ENCODE measurements around the gene BCL2. TPM values are rescaled to one million over a fixed set of nuclear protein-coding genes. Genes with fewer than 3 reads are reported as not detected.

Gene BCL2
- total RNA-seq, 1 experiment from 2014 or later: 1.5 TPM

DNA sequence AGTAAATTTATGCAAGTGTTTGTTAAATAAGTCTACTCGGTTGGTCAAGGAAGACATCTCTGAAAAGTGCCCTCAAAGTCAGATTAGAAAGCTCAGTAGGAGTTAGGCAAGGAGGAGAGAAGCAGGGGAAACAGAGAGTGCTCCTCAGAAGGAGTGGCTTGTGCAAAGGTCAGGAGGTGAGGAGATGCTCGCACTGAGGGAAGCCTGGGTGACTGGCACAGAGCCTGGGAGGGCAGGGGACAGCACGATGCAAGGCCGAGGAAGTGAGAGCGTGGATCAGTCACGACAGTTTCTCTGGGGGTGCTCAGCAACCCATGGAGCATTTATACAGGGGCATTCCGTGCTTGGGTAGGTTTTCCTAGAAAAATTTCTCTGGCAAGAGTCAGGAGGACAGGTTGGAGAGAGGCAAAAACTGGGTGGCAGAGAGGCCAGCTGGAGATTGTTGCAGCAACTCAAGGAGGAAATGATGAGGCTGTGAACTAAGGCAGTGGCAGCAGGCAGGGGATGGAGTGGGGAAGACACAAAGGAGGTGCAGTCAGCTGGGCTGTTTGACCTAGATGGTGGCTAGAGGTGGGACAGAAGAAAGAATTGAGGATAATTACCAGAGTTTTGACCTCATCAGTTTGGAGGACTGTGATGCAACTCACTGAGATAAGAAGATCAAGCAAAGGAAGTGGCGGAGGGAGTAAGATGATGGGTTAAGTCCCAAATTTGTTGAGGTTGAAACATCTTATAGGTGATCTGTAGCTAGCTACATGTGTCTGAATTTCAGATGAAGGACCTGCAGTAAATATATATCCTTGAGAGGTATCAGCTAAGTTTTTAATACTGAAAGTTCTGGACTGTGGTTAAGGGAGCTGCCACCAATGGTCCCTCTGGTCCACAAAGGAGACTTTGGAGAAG is 52.4 kb downstream of the BCL2 start:
- ChIA-PET POLR2A (ENCODE audit: unreplicated experiment) (no interaction called here), CTCF (no interaction called here)
- Histone ChIP-seq H3K9me3 (ENCODE audit: low read length) (no peaks in the 10 kb centered on the region), H3K9me2 (replicated peaks; ENCODE audit: low read length) (no peaks in the 10 kb centered on the region), H3K79me2 (ENCODE audit: low read length) (no peaks in the 10 kb centered on the region), H2AFZ (ENCODE audit: low read length) (no peak overlapping the region), H3K27ac (ENCODE audit: low read length) (no peak overlapping the region), H3K4me3 (ENCODE audit: low read length) (no peak overlapping the region), H3K4me2 (ENCODE audit: low read length) (no peak overlapping the region), H3F3A (ENCODE audit: low read length, unreplicated experiment) (no peaks in the 10 kb centered on the region), H3K27me3 (ENCODE audit: low read length) (peaks cover 6% of the 10 kb centered on the region; the same call in 1 of the 2 replicates), H3K36me3 (ENCODE audit: low read depth, low read length) (no peaks in the 10 kb centered on the region), H4K20me1 (ENCODE audit: low read length) (no peaks in the 10 kb centered on the region), H3K4me1 (ENCODE audit: insufficient read depth, low read length) (no peaks in the 10 kb centered on the region), H3K9ac (ENCODE audit: low read length) (no peak overlapping the region)
- no TSS peak for BruUV-seq (replicated peaks)
- no peak for TF ChIP-seq EZH2 (IDR thresholded peaks at IDR 0.05; ENCODE audit: low read length, unreplicated experiment)
- TF ChIP-seq EZH2phosphoT487 (IDR thresholded peaks at IDR 0.05; ENCODE audit: borderline replicate concordance, low read length): no peak
- TF ChIP-seq, protein P1, sequence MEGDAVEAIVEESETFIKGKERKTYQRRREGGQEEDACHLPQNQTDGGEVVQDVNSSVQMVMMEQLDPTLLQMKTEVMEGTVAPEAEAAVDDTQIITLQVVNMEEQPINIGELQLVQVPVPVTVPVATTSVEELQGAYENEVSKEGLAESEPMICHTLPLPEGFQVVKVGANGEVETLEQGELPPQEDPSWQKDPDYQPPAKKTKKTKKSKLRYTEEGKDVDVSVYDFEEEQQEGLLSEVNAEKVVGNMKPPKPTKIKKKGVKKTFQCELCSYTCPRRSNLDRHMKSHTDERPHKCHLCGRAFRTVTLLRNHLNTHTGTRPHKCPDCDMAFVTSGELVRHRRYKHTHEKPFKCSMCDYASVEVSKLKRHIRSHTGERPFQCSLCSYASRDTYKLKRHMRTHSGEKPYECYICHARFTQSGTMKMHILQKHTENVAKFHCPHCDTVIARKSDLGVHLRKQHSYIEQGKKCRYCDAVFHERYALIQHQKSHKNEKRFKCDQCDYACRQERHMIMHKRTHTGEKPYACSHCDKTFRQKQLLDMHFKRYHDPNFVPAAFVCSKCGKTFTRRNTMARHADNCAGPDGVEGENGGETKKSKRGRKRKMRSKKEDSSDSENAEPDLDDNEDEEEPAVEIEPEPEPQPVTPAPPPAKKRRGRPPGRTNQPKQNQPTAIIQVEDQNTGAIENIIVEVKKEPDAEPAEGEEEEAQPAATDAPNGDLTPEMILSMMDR (conservative IDR thresholded peaks at IDR 0.05; ENCODE audit: low read depth, low read length): no peak
- ATAC-seq (no peak), DNase-seq (no peak)
- intact Hi-C loops (cut with micrococcal nuclease): no loop called here

DNA sequence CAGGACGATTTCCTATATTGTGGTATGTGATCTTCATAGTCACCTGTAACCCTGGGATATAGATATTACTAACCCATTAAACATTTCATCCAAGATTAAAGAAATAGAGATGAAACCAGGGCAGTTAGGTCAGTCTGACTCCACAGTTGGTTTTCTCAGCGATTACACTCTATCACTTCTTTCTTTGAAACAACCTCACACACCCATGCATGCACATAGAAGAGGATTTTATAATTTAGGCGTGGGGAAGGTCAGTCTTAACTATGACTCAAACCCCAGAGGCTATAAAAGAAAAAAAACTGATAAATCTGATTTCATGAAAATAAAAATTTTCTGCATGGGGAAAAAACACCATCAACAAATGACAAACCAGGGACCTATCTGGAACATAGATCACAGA is 54.2 kb downstream of the BCL2 start:
- BruUV-seq (replicated peaks): no TSS peak
- Histone ChIP-seq H3K4me1 (ENCODE audit: insufficient read depth, low read length) (no peaks in the 10 kb centered on the region), H3K9ac (ENCODE audit: low read length) (no peak overlapping the region), H4K20me1 (ENCODE audit: low read length) (no peaks in the 10 kb centered on the region), H3K9me2 (replicated peaks; ENCODE audit: low read length) (no peaks in the 10 kb centered on the region), H3F3A (ENCODE audit: low read length, unreplicated experiment) (no peaks in the 10 kb centered on the region), H3K27ac (ENCODE audit: low read length) (no peak overlapping the region), H3K4me2 (ENCODE audit: low read length) (no peak overlapping the region), H3K4me3 (ENCODE audit: low read length) (no peak overlapping the region), H3K79me2 (ENCODE audit: low read length) (no peaks in the 10 kb centered on the region), H3K9me3 (ENCODE audit: low read length) (no peaks in the 10 kb centered on the region), H2AFZ (ENCODE audit: low read length) (no peak overlapping the region), H3K36me3 (ENCODE audit: low read depth, low read length) (no peaks in the 10 kb centered on the region), H3K27me3 (ENCODE audit: low read length) (0 out of 2 replicates have a peak, but pooled peaks cover 5% of the 10 kb centered on the region)
- CTCF ChIA-PET: no interaction called here
- intact Hi-C loops (cut with micrococcal nuclease): no loop called here
- no peak for DNase-seq
- no peak for TF ChIP-seq EZH2 (IDR thresholded peaks at IDR 0.05; ENCODE audit: low read length, unreplicated experiment)
- TF ChIP-seq EZH2phosphoT487 (IDR thresholded peaks at IDR 0.05; ENCODE audit: borderline replicate concordance, low read length): no peak
- TF ChIP-seq, protein P1 (conservative IDR thresholded peaks at IDR 0.05; ENCODE audit: low read depth, low read length): no peak
- ATAC-seq: no peak
- POLR2A ChIA-PET (ENCODE audit: unreplicated experiment): no interaction called here

GRCh38 chr18:63264871-63265270 is 54.7 kb downstream of the BCL2 start:
- CTCF ChIA-PET: no interaction called here
- no TSS peak for BruUV-seq (replicated peaks)

More at GRCh38 chr18:63264871-63265270, 54.7 kb downstream of the BCL2 start:
- DNase-seq (no peak), ATAC-seq (no peak)
- Histone ChIP-seq H3F3A (ENCODE audit: low read length, unreplicated experiment) (no peaks in the 10 kb centered on the region), H3K9me2 (replicated peaks; ENCODE audit: low read length) (no peaks in the 10 kb centered on the region), H2AFZ (ENCODE audit: low read length) (no peak overlapping the region), H3K4me3 (ENCODE audit: low read length) (no peak overlapping the region), H4K20me1 (ENCODE audit: low read length) (no peaks in the 10 kb centered on the region), H3K9ac (ENCODE audit: low read length) (no peak overlapping the region), H3K27ac (ENCODE audit: low read length) (no peak overlapping the region), H3K36me3 (ENCODE audit: low read depth, low read length) (no peaks in the 10 kb centered on the region), H3K4me1 (ENCODE audit: insufficient read depth, low read length) (peaks cover 2% of the 10 kb centered on the region), H3K9me3 (ENCODE audit: low read length) (no peaks in the 10 kb centered on the region), H3K27me3 (ENCODE audit: low read length) (0 out of 2 replicates have a peak, but pooled peaks cover 5% of the 10 kb centered on the region), H3K79me2 (ENCODE audit: low read length) (no peaks in the 10 kb centered on the region), H3K4me2 (ENCODE audit: low read length) (no peak overlapping the region)
- TF ChIP-seq EZH2 (IDR thresholded peaks at IDR 0.05; ENCODE audit: low read length, unreplicated experiment): no peak
- TF ChIP-seq EZH2phosphoT487 (IDR thresholded peaks at IDR 0.05; ENCODE audit: borderline replicate concordance, low read length): no peak
- TF ChIP-seq, protein P1 (conservative IDR thresholded peaks at IDR 0.05; ENCODE audit: low read depth, low read length): no peak
- POLR2A ChIA-PET (ENCODE audit: unreplicated experiment): no interaction called here
- intact Hi-C loops (cut with micrococcal nuclease): no loop called here
